ENCODE measurements around the gene SMPD3.

Gene SMPD3

DNA sequence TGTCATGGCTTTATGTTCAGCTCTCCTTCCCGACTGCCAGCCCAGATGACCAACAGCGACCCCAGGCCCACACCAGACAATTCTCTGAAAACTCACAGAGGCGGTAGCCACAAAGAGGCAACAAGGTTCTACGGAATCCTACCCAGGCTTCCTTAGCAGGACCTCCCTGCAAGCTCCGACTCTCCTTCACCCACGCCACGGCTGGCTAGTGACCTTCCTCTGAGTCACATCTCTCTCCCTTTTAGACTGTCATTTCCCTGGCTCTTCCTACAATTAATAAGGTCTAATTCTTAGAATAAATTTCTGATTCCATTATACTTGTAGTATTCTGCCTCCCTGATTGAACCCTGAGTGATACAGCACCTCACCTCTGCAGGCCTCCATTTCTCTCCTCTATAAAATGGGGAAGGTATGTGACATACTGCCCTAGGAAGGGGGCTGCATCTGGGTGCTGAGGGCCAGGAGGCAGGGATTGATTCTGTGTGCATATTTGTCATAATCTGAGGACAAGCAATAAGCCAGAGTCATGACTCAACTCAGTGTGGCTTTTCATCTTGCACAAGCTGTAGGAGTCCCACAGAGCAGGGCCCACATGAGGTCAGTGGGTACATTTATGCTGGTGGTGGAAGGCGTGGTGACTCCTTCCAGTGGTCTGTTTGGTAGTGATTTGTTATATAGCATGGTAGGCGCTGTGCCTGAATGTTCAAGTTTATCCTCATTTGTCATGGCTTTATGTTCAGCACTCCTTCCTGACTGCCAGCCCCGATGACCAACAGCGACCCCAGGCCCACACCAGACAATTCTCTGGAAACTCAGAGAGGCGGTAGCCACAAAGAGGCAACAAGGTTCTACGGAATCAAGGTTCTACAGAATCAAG lies 46.2 kb downstream of the SMPD3 start:
- FAIRE-seq: no peak

DNA sequence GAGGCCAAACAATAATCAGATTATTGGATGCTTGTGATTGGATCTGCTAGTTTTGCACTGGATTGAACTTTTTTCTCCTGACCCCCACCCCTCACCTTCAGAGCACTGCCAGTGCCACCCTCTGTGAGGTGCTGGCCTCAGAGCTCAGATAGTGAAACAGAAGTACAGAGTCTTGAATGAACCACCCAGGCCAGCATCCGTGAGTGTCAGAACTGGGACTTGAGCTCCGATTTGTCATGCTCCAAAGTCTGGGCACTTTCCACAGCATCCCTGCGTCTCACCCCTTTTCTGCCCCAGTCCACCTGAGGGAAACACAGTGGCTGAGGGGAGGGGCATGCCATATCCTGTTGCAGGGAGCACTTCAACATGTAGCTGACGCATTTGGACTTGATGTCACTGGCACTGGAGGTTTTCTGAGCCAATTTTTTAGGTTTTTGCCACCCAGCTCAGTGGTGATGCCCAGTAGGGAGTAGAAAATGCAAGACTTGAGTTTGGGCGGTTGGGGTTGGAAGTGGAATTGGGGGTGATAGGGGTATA lies 47.3 kb downstream of the SMPD3 start:
- FAIRE-seq: no peak

DNA sequence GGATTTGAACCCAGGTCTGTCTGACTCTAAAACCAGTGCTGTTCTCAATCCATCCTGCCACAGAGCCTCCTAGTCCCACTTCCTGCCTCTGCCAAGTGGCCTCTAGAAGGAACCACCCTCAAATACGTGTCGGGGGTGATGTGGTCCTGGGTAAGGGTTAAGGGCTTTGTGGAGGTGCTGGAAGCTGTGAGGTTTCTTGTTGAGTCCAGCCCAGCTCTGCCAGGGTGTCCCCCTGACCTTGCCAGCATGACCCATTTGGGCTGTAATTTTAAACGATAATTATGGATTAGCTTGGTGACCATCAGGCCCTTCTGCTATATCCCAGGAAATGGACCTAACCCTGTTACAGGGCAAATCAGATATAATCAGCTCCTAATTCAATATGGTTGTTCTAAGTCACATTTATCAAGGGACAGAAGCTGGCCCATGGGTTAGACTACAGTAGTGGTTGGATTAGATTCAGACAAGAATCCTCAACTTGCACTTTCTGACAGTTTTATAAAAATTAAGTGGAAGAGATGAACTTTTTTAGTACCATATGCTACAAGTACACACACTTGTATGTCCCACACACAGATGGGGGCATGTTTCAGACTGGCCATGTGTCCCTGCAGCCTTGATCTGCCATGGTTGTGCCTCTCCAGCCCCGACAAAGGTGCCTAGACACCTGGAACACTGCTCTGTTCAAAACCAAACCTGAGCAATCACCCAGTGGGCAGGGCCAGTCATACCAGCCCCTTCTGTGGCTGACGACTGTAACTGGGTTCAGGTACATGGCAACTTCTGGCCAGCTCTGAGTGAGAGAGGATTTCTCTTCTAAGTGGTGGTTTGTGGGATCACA lies 48.0 kb downstream of the SMPD3 start:
- FAIRE-seq: no peak

DNA sequence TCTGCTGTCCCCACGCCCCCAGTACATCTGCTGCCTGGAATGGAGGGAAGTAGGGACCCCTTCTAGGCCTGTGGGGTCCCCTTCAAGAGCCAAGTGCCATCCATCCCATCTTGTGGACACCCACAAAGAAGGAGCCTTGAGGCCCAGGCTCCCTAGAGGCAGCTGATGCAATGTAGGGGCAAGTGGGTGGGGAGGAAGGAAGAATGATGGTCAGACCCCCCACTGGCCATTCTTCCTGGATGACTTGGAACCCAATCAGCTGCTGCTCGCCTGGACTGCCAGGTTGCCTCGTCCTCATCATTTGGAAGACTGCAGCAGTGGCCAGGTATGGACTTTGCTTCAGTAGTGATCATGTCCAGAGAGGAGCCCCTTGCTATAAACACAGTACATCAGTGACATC lies 48.9 kb downstream of the SMPD3 start:
- no peak for FAIRE-seq

DNA sequence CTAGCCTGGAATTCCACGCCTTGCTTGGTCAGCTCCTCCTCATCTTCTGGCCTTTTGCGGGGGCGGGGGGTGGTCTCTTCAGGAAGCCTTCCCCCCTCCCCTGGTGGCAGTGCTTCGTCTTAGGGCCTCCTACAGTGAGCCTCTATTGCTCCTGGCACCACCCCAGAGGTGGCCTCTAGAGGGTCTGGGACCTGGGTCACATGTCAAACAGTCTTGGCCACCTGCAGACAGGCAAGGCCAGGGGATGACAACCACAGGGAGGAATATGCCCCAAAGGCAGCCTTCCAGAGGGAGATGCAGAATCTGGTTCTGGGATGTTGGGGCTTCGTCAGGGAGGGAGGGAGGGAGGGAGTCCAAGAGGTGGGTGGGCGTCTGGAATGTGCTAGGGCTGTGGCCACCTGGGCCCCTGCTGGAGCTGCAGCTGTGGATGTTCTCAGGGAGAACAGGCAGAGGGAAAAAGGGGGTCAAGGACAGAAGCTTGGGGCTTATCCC lies 50.6 kb downstream of the SMPD3 start:
- no peak for FAIRE-seq

DNA sequence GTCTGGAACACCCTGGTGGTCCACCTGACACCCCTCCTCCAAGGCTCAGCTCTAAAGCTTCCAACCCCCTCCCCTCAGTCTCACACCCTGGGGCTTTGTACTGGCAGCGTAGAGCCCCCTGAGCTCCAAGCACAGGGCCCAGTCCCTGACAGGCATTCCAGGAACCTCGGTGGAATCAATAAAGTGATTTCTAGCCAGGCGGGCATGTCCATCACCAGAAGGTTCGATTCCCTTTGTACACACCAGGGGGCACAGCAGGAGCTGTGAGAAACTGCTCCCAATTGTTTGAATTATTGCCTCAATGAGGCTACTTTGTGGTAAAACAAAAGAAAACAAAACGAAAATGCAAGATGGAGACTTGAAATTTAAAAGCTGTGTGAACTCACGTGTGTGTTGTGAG lies 51.8 kb downstream of the SMPD3 start:
- no peak for FAIRE-seq

DNA sequence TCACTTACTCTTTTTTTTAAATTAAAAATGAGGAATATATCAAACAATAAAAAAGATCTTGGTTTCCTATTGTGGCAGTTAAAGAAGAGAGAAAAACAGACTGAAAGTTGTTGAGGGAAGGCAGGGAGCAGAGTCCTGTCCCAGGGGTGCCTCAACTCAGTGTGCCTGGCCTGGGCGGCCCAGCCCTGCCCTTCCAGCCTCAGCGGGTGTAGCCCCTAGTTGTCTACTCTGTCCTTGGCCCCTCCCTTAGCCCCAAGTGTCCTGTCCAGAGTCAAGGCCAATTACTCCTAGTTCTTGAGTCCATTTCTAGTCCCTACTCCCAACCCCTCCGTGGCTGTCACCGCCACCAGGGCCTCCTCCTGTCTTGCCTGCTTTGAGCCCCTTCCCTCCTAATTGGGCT lies 52.5 kb downstream of the SMPD3 start:
- FAIRE-seq: no peak

DNA sequence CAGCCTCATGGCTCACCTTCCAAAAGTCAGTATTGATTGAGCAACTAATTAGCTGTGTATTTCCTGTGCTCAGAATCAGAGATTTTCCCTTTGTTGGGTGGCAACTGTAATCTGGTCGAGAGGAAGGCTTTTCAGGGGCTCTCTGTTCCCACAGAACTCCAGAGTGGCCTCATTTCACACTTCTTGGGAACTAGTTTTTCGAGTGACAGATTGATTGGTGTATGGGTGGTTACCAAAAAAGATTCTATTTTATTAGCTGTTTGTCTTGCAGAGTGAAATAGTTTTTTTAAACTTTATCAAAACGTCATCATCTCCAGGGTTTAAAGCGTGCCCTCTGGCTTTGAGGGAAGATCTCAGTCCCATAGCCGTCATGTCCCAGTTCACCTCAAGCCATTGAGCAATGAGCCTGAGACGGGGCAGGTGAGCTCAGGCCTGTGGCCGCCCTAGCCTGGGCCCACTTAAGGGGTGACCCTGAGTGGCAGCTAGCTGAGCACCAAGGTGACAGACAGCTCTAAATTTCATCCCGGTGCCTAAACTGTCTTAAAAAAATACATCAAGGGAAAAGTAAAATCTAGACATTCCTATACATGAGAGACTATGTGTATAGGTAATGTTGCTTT lies 53.0 kb downstream of the SMPD3 start:
- FAIRE-seq: no peak

DNA sequence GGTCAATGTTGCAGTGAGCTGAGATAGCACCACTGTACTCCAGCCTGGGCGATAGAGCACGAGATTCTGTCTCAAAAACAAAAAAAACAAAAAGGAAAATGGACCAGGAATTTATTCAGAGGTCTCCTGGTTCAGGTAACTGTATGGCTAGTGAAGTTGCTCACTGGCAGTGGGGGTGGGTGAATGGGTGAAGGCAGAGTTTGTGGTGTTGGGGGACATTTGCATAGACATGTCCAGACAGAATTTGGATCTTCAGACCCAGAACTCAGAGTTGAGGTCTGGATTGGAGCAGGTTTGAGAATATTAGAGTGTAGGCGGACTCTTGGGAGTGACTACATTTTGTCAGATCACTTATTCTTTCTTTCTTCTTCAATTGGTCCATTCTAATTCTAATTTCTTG lies 55.0 kb downstream of the SMPD3 start:
- no peak for FAIRE-seq

DNA sequence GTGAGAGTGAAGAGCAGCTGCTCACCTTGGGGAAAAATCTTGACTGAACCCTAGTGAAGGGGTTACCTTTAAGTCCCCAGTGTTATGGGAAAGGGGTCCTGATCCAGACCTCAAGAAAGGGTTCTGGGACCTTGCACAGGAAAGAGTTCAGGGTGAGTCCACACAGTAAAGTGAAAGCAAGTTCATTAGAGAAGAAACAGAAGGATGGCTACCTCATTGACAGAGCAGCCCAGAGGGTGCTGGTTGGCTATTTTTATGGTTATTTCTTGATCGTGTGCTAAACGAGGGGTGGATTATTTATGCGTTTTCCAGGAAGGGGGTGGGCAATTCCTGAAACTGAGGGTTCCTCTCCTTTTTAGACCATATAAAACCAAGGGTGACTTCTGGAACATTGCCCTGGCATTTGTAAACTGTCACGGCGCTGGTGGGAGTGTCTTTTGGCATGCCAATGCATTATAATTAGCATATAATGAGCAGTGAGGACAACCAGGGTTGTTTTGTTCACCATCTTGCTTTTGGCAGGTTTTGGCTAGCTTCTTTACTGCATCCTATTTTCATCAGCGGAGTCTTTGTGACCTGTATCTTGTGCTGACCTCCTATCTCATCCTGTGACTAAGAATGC lies 58.4 kb downstream of the SMPD3 start:
- no peak for FAIRE-seq

DNA sequence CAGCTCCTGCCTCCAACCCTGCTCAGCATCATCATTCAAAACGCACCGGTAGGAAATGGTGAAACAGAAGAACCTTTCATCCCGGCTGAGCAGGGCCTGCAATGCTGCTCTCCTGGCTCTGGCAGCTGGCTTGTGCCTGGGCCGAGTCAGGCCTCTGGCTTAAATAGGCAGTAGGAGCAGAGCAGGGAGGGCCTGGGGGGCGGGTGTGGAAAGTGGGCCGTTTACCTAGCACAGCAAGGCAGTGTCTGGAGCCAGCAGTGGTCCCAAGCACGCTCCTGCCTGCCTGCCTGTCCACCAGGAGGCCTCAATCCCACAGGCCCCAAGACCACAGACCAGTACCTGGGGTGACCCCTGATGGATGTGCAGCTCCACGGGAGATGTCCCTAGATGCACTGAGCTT lies 59.3 kb downstream of the SMPD3 start:
- no peak for FAIRE-seq

DNA sequence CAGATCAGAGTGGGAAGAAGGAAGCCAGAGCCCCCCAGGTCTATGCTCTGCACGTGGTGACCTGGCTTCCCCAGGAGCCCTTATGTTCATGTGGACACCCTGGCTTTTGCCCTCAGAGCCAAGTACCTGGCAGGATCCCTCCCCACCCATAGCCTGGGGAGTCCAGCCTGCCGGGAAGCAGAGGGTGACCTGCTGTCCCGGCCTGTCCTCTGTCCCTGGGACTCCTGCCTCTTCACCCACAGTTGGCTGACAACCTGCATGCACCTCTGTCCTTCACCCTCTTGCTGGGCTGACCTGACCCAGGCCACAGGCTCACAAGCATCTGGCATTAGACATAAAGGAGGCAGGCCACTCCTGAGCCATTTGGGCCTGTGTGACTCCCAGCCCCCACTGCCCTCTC lies 60.2 kb downstream of the SMPD3 start:
- FAIRE-seq: no peak

DNA sequence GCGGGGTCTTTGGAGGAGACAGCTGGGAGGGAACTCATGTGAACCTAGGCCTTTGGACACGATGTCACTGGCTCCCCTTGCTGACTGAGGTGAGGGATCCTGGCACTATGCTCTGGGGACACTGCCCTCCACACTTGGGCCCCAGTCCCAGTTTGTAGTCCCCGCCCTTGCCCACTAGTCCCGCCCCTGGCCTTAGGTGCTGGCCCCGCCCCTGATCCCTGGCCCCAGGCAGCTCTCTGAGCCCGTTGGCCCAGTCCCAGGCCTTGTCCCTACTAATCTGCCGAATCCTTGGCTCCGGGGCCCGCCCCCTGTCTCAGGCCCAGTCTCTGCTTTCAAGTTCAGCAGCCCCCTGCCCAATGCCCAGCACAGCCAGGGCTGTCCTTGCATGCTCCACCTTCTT lies 61.0 kb downstream of the SMPD3 start:
- no peak for FAIRE-seq

DNA sequence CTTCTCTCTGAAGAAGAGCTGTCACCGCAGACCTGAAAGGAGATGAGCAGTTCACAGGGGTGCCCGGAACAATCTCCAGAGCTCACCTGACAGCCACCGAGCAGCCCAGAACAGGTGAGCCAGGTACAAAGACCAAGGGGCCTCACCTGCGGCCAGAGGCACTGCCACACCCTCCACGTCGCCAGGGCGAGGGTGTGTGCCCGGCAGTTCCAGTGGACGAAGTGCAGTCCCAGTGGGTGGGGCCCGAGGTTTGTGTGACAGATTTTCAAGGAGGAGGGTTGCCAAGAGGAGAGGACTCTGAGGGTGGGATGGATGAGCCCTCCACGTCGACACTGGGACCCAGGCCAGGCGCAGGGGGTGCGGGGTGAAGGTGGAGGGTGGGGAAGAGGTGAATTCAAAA lies 61.7 kb downstream of the SMPD3 start:
- FAIRE-seq: no peak

DNA sequence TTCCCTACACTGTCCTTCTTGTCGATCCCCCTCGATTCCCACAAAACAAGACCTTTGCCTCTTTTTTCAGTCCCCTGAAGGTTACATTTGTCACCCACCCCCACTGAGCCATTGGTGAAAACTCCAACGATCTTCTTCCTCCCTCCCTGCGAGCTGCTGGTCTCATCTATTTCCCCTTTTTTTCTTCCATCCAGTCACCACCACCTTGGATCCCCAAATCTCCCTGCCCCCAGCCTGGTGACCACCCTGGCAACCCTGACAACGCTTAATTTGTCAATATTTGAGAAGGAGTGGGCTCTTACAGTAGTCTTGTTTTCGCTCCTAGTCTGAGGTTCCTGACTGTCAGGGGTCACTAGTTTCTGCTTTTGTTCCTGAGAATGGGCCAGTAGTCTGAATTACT lies 62.9 kb downstream of the SMPD3 start:
- FAIRE-seq: no peak

DNA sequence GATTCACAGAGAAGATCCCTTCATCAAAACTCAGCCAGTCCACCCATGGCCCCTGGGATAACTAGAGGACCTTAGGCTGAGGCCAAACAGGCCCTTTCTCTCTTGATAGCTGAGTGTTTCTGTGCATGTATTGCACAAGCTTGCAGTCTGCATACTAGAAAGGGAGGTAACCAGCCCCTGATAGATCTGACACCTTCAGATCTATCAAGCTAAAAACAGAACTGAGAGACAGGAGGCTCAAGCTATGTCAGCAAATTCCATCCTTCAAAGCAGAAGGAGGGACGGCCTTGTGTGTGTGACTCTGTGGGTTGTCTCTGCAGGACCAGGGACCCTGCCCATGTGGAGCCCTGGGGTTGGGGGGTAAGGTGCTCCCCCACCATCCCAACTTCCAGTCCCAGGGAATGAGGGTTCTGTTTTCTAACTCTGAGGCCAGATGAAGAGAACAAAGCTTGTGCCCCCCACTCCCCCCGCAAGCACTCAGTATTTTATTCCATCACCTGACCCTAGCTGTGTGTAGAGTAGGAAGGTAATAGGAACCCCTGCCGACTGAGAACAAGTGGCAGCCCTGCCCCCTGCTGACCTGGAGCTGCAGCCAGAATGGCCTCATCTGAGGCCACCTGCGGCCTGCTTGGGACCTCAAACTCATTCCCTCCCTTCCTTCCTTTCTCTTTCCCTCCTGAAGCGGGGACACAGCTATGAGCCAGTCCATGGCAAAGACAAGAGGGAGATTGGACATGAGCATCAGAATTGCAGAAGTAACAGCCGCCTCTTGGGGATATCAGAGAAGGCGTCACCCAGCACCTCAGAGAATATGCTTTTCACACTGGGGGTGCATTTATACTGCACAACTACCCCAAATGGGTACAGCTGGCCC lies 63.8 kb downstream of the SMPD3 start:
- FAIRE-seq: no peak

DNA sequence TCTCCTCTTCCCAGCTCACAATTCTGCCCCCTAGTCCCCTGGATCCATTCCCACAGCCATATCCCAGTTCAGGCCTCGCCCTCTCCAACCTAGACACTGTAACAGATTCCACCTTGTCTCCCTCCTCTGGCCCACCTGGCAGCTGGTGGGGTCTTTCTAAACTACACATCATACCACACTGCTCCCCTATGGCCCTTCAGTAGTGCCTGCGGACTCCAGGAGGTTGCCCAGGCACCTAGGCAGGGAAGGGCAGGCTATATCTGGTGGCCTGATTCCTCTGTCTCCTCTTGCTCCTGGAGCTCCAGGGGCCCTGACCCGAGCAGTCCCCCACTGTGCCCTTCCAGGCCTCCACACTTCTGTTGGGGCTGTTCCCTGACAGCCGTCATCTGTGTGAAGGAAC lies 64.5 kb downstream of the SMPD3 start:
- no peak for FAIRE-seq

DNA sequence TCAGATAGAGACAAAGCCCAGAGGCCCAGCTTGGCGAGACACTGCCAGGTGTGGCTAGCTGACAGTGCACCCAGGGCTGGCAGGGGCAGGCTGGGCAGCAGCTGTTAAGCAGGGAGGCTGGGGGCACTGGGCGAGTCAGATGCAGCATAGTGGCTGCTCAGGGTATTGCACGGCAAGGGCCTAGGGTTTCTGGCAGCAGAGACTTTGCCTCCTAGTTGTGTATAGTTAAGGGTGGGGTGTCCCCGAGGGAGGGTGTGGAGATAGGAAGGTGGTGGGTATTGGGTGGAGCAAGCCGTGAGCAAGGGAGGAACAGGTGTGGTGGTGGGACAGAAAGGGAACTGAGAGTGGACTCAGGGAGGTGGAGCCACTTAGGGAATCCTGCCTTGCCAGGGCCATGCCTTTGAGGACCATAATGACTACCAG lies 66.0 kb downstream of the SMPD3 start:
- no peak for FAIRE-seq

DNA sequence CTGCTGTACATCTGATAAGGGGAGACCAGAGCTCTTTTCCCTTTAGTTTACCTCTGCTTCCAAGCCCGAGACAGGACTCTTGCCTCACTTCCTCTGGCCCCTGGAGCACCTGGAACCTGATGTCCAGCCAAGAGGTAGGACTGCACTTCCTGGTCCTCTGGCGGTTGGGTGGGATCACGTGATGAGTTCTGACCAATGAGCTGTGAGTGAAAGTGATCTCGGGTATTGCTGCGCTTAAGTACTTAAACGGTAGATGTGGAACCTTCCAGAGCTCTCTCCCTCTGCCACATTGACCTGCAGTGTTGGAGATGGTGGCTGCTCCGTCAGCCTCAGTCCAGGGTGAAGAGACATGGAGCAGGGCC lies 67.0 kb downstream of the SMPD3 start:
- no peak for FAIRE-seq

DNA sequence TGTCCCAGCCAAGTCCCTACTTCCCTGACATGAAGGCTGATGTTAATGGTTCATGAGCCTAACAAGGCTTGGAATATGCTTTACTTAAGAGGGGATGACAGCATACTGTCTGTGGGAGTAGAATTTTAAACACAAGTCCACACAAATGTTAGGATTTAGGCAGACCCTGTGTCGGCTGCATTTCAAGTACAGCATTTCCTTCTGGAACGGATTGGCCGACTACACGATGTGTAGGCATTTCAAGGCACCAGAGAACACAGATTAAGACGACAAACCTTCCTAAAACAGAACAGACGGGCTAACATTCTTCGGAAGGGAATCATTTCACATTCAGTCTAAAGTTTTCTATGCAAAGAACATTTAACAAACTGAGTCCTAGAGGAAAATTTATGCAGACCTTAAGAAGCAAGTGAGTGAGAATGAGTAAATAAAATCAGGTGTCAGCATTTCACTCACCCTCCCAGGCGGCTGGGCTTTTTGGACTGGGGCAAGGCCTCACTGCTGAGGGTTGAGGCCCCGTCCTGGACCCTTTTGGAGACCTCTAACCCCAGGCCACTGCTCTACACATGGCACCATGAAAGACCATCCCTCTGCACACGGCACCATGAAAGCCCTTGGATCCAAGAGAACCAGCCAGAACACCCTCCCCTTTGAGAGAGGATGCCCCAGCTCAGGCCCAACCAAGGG lies 67.5 kb downstream of the SMPD3 start:
- FAIRE-seq: no peak

DNA sequence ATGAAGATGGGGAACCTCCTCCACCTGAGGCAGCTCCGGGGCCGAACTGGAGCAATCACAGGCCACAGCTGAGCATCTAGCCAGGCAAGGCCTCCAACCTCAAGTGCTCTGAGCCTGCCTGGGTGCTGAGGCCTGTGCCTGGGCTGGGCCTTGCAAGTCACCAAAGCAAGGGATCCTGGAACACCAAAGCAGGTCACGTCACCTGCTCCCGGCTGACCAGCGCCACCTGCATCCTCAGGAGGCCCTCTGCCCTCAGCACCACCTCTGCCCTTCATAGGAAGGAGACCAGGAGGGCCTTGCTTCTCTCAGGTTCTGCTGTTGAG lies 68.0 kb downstream of the SMPD3 start:
- FAIRE-seq: no peak
